ENCODE data around the gene PDCD5.
"Not testable (repeated sequence)": the region's sequence is repeated elsewhere in the genome, so short reads cannot be mapped to it uniquely, and the experiment has no call there.

DNA sequence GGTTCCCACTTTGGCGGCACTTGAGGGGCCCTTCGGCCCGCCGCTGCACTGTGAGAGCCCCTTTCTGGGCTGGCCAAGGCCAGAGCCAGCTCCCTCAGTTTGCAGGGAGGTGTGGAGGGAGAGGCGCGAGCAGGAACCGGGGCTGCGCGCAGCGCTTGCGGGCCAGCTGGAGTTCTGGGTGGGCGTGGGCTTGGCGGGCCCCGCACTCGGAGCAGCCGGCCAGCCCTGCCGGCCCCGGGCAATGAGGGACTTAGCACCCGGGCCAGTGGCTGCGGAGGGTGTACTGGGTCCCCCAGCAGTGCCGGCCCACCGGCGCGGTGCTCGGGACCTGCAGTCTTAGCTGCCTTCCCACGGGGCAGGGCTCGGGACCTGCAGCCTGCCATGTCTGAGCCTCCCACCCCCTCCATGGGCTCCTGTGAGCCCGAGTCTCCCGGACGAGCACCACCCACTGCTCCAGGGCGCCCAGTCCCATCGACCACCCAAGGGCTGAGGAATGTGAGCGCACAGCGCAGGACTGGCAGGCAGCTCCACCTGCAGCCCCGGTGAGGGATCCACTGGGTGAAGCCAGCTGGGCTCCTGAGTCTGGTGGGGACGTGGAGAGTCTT, 9.4 kb upstream of the PDCD5 start:
- not testable (repeated sequence) for TF ChIP-seq CTCF, POLR2A (IDR thresholded peaks at IDR 0.05)

Data from heart left ventricle (tissue), 13 donors.